ENCODE measurements around the gene HOXD11.

HOXD11 gene

DNA sequence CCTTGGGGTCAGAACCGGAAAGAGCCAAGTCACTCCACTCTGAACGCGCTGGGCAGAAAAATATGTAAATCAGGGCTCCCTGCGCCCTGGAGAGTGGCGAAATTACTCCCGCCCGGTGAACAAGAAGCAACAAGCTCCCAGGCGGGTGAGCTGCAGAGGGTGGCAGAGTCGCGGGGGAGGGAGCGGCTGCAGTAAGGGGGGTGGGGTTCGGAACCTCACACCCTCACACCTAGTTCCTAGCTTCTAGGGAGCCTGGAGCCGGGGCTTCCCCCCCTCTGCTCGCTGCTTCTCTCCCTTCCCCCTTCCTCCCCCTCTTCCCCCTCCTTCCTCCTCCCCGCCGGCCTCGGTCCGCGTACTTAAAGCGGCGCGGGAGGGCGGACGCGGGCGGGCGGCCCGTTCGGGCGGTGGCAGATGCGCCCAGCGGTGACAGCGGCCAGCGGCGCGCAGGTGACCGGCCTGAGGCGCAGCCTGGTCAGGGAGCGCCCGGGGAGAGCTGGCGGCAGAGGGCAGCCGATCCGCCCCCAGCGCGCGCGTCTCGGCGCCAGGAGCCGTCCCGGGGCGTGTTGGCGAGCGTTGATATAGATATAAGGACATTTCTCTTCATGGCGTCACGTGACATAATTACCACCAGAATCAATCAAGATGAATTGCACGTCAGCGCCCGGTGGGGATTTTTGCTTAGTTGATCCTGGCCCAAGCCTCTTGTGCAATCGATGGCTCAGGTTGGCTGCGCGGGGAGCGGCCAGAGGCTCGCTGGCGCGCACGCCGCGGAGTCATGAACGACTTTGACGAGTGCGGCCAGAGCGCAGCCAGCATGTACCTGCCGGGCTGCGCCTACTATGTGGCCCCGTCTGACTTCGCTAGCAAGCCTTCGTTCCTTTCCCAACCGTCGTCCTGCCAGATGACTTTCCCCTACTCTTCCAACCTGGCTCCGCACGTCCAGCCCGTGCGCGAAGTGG, at the start of gene HOXD11:
TSS of gene HOXD11 (plus strand) at position 700 of the 959 bp plus-strand sequence. CDS start at position 776, 76 bp downstream.
- TF ChIP-seq, protein P1, sequence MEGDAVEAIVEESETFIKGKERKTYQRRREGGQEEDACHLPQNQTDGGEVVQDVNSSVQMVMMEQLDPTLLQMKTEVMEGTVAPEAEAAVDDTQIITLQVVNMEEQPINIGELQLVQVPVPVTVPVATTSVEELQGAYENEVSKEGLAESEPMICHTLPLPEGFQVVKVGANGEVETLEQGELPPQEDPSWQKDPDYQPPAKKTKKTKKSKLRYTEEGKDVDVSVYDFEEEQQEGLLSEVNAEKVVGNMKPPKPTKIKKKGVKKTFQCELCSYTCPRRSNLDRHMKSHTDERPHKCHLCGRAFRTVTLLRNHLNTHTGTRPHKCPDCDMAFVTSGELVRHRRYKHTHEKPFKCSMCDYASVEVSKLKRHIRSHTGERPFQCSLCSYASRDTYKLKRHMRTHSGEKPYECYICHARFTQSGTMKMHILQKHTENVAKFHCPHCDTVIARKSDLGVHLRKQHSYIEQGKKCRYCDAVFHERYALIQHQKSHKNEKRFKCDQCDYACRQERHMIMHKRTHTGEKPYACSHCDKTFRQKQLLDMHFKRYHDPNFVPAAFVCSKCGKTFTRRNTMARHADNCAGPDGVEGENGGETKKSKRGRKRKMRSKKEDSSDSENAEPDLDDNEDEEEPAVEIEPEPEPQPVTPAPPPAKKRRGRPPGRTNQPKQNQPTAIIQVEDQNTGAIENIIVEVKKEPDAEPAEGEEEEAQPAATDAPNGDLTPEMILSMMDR (IDR thresholded peaks at IDR 0.05; ENCODE audit: control extremely low read depth, extremely low read depth, low read depth, missing control alignments) = no peak
- CTCF ChIA-PET = no interaction called here
- POLR2A ChIA-PET = no interaction called here
- no peak for DNase-seq (ENCODE audit: extremely low spot score)

DNA sequence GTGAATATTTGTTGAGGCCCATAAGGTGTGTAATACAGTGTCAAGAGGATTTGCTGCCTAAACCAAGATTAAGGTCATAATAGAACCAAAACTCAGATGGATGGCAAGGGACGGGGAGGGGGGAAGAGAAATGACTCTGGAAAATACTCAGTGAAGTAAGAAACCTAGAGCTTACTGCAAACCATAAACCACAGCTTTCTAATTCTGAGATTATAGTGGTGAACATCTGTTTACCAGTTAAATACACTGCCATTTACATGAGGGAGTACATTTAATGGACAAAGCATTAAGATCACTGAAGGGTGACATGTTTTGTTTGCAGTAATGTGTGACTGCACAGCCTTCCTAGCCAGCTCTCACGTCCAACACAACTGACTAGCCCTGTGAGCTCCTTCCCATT, 43.1 kb upstream of the HOXD11 start:
- ChIA-PET POLR2A (no interaction called here), CTCF (no interaction called here)
- TF ChIP-seq, protein P1 (IDR thresholded peaks at IDR 0.05; ENCODE audit: control extremely low read depth, extremely low read depth, low read depth, missing control alignments) = no peak
- DNase-seq (ENCODE audit: extremely low spot score) = no peak

DNA sequence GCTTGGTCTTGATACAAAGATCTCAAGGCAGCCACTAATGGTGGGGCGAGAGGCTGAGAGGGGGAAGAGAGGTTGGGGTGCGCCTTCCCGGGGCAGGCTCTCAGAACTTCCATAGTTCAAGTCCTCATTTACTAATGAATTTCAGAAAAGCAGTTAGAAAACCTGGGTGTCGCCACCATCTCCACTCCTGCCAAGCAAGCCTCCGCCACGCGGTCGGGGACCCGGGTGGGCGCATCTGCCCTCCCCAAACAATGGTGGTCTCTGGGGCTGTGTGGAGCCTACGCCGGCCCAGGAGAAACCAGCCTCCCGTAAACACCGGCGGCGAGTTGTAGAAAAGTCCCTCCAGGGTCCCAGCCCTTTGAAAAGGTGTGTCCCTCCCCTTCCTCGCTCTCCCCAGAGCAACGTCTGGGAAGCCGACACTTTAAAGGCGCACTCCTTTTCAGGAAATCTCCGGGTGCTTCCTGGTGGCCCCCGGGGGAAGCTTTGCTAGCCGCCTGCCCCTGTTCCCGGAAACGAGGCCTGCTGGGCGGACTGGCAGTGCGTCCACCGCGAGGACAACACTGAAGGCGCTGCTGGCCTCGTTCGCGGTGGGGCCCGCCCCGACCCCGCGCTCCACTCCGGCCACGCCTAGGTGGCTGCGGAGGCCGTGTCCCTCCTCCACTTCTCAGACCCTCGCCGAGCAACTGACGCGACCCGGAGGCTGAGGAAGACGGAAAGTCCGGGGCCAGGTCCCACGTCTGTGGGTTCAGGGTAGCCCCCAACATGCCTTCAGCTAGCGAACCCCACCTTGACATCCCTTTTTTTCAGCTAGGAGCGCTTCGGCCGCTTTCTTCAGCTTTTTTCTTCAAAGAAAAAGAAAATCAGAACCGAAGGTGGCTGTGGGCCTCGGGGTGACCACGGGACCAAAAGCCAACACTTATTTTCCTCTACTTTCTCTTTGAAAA, 40.2 kb upstream of the HOXD11 start:
- POLR2A ChIA-PET = no interaction called here
- DNase-seq (ENCODE audit: extremely low spot score) = peak; percentile 12
- TF ChIP-seq, protein P1 (IDR thresholded peaks at IDR 0.05; ENCODE audit: control extremely low read depth, extremely low read depth, low read depth, missing control alignments) = no peak
- CTCF ChIA-PET = no interaction called here

DNA sequence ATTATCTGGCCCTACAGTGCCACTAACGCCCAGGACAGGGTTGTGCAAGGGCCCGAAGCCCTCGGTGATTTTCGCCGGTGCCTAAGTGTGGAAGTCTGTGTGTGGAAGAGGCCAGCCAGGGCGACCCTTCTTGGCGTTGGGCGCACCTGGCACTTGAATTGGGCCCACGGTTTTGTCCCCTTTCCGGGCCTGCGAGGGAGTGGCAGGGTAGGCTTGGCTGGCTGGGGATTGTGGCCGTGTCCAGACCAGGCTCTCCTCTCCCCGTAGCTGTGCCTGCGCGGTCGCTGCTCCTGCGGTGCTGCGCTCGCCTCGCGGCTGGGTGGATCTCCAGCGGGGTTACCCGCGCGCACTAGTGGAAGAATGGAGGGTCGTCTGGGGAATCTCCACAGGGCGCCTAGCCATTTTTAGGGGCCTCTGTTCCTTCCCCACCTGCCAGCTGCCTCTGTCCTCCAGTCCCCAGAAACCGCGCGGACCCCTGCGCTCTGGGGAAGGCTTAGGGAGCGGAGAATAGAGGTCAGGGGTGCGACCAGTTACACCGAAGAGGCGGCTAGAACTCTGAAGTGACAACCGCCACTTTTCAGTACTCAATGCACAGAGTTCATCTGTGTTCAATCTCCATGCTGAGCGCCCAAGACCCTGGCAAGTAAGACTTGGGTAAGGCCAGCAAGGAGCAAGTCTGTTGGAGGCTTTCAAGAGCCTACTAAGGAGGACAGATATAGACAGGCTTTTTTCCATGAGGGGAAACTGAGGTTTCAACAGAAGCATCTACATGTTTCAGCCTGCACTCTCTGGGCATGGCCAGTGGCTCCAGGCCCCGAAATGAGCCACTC, 39.3 kb upstream of the HOXD11 start:
- POLR2A ChIA-PET = no interaction called here
- peak; percentile 5 for DNase-seq (ENCODE audit: extremely low spot score)
- TF ChIP-seq, protein P1 (IDR thresholded peaks at IDR 0.05; ENCODE audit: control extremely low read depth, extremely low read depth, low read depth, missing control alignments) = no peak
- CTCF ChIA-PET = interaction anchor here (1.6 kb wide), 1 partner anchor 59 kb away, joined by 4 read pairs; no protein-coding TSS in a partner anchor

DNA sequence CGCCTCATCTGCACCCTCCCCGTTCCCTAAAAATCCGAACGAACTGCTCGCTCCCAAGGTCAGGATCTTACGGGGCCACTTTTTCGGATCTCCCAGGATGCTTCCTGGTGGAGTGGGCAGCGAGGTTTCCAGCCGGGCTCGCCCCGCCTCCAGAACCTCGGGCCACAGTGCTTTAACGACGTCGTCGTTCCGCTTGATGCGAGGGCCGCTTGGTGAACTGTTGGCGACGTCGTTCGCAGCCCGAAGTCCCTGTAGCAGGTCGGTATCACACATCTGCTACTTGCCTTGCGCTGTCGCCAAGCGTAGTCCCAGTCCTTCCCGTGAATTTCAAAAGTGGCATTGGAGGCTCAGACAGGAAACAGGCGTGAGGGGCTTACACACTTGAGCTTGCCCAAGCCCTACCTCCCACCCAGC, 38.7 kb upstream of the HOXD11 start:
- TF ChIP-seq, protein P1 (IDR thresholded peaks at IDR 0.05; ENCODE audit: control extremely low read depth, extremely low read depth, low read depth, missing control alignments) = no peak
- DNase-seq (ENCODE audit: extremely low spot score) = peak; percentile 6
- POLR2A ChIA-PET = no interaction called here
- CTCF ChIA-PET = interaction anchor here (1.6 kb wide), 1 partner anchor 58 kb away, joined by 4 read pairs; no protein-coding TSS in a partner anchor

All from GM10248 (cell line).